B cell (primary cell): Measurements from ENCODE around the gene EGFL7. TPM values are rescaled to one million over a fixed set of nuclear protein-coding genes. Genes with fewer than 3 reads are reported as not detected.
A peak's percentile ranks its signal among the peaks of the same experiment; 100 is the strongest.

Source experiments
- ATAC-seq: fragments of 200-7000 bp; cut with Tn5 transposase; one replicate; pipeline ENCODE4 v1.10.0; 2021; ENCODE audit warnings: low read depth, mild to moderate bottlenecking, moderate number of reproducible peaks, moderate library complexity
- CTCF ChIA-PET: fragments of 350-600 bp; sonication (Branson Sonifier 250); formaldehyde crosslinking; loops from one replicate; lab custom pipeline; 2021; ENCODE audit warnings: antibody characterized with exemption, inconsistent platforms; lab: Charles Lee
- POLR2A ChIA-PET: fragments of 350-600 bp; sonication (Branson Sonifier 250); formaldehyde crosslinking; loops from one replicate; lab custom pipeline; 2021; ENCODE audit warnings: antibody characterized with exemption; lab: Charles Lee
- DNase-seq: peaks from one replicate; pipeline ENCODE4 v3.0.0; 2013
- H2AFZ ChIP-seq: 2 replicates; pipeline ENCODE4 v1.6.1; 2012; ENCODE audit warnings: mild to moderate bottlenecking, low read depth, low read length; ENCODE audit not compliant: insufficient read depth, poor library complexity, severe bottlenecking
- H3K27ac ChIP-seq, 2 donors: 1 replicate in 1 of 2; 2 replicates in 1 of 2; pipeline ENCODE4 v1.5.1; 2012 to 2013; ENCODE audit warnings: low read length in 2 of 2, mild to moderate bottlenecking in 2 of 2, moderate library complexity in 1 of 2
- H3K27me3 ChIP-seq, 4 experiments: fragments of 200-600 bp in 1 of 4; sonication (generic) in 1 of 4; replicated peaks in 1 of 4; 1 replicate in 2 of 4; 2 replicates in 2 of 4; pipeline versions ENCODE4 v1.6.1 to v1.7.0; 2013 to 2016; ENCODE audit warnings: low read length in 3 of 4, mild to moderate bottlenecking in 2 of 4, mixed read lengths in 1 of 4, moderate library complexity in 1 of 4; ENCODE audit not compliant: insufficient read depth in 4 of 4, control insufficient read depth in 3 of 4; ENCODE audit errors: control extremely low read depth in 1 of 4
- H3K36me3 ChIP-seq, 2 experiments: replicated peaks in 1 of 2; 1 replicate in 1 of 2; 2 replicates in 1 of 2; pipeline versions ENCODE4 v1.6.1 to v1.7.1; 2013; ENCODE audit warnings: low read length in 1 of 2; ENCODE audit not compliant: insufficient read depth in 2 of 2, control insufficient read depth in 1 of 2; ENCODE audit errors: control extremely low read depth in 1 of 2, extremely low read depth in 1 of 2
- H3K4me1 ChIP-seq, 2 donors: fragments of 200-600 bp in 1 of 2; sonication (generic) in 1 of 2; 1 replicate in 1 of 2; 2 replicates in 1 of 2; pipeline versions ENCODE4 v1.5.1 to v1.6.1; 2013 to 2017; ENCODE audit warnings: low read length in 2 of 2; ENCODE audit not compliant: control insufficient read depth in 2 of 2, insufficient read depth in 2 of 2
- H3K4me2 ChIP-seq: replicated peaks from 2 replicates; pipeline ENCODE3; 2012; ENCODE audit warnings: mild to moderate bottlenecking, low read depth, low read length; ENCODE audit not compliant: poor library complexity, severe bottlenecking
- H3K4me3 ChIP-seq, 5 experiments: fragments of 200-600 bp in 1 of 5; sonication (generic) in 1 of 5; 1 replicate in 3 of 5; 2 replicates in 2 of 5; pipeline versions ENCODE4 v1.5.1 to v1.7.0; 2011 to 2016; ENCODE audit warnings: low read length in 4 of 5, mild to moderate bottlenecking in 4 of 5, low read depth in 2 of 5, control low read depth in 1 of 5, moderate library complexity in 1 of 5; ENCODE audit not compliant: insufficient read depth in 1 of 5; ENCODE audit errors: control extremely low read depth in 1 of 5, extremely low read depth in 1 of 5
- H3K79me2 ChIP-seq: fragments of 200-600 bp; sonication (generic); one replicate; pipeline ENCODE4 v1.6.0; 2016; ENCODE audit warnings: low read length; ENCODE audit not compliant: control insufficient read depth, insufficient read depth
- H3K9ac ChIP-seq: fragments of 200-600 bp; sonication (generic); 2 replicates; pipeline ENCODE4 v1.6.1; 2017; ENCODE audit warnings: mild to moderate bottlenecking, low read length, moderate library complexity
- H3K9me3 ChIP-seq, 3 donors: one replicate each; pipeline versions ENCODE4 v1.6.1 to v1.7.1; 2013; ENCODE audit warnings: low read length in 2 of 3; ENCODE audit not compliant: control insufficient read depth in 2 of 3, insufficient read depth in 1 of 3; ENCODE audit errors: control extremely low read depth in 1 of 3
- H4K20me1 ChIP-seq: 2 replicates; pipeline ENCODE4 v1.6.0; 2012; ENCODE audit warnings: mild to moderate bottlenecking, low read length; ENCODE audit not compliant: insufficient read depth, control insufficient read depth, poor library complexity, severe bottlenecking
- H3K27ac Mint-ChIP-seq: one replicate; pipeline ENCODE4 v1.8.0; 2021; ENCODE audit warnings: mixed read lengths
- H3K27me3 Mint-ChIP-seq: one replicate; pipeline ENCODE4 v1.8.0; 2021; ENCODE audit warnings: mixed read lengths
- H3K4me1 Mint-ChIP-seq: one replicate; pipeline ENCODE4 v1.8.0; 2021; ENCODE audit warnings: mixed read lengths
- H3K4me3 Mint-ChIP-seq: one replicate; pipeline ENCODE4 v1.8.0; 2021; ENCODE audit warnings: mixed read lengths
- H3K9me3 Mint-ChIP-seq: one replicate; pipeline ENCODE4 v1.8.0; 2022; ENCODE audit warnings: mixed read lengths; ENCODE audit not compliant: insufficient read depth
- CTCF ChIP-seq: fragments of 200-600 bp; IDR thresholded peaks from one replicate; pipeline ENCODE4 v1.8.0; 2022; ENCODE audit warnings: antibody characterized with exemption, mild to moderate bottlenecking
- EZH2 ChIP-seq: IDR thresholded peaks from 2 replicates; pipeline ENCODE4 v1.6.1; 2012; ENCODE audit warnings: borderline replicate concordance, low read depth, mild to moderate bottlenecking, moderate library complexity, low read length; ENCODE audit not compliant: insufficient read depth, poor library complexity, severe bottlenecking
- WGBS: methylation state at CpG from one replicate; pipeline ENCODE4 v1.1.5; 2013; ENCODE audit warnings: missing lambda C conversion rate; ENCODE audit not compliant: insufficient coverage; 5-methylcytosine and 5-hydroxymethylcytosine counted together
- intact Hi-C: fragments of 100-400 bp; cut with micrococcal nuclease; formaldehyde crosslinking; loops from one replicate; pipeline ENCODE4 v1.10.0; 2022
- polyA plus RNA-seq: library from polyadenylated mRNA; depleted of rRNA; stranded (reverse); fragments of >200 nt; gene quantifications from 2 replicates; pipeline ENCODE4 v1.2.3, GENCODE V29; 2012
- total RNA-seq, 2 donors: library from RNA; stranded (reverse); fragments of 120-200 nt in 1 of 2; gene quantifications; 1 replicate in 1 of 2; 2 replicates in 1 of 2; pipeline versions ENCODE4 v1.2.3 to v1.2.4, GENCODE V29; 2013 to 2022

The EGFL7 gene
- total and polyA plus RNA-seq, 2 donors (not counting 1 experiment from before 2014, with no cell fraction given): 0.34 TPM; not detected in 1

- peaks cover 20% of the 10 kb centered on the region for H3K27me3 Mint-ChIP-seq
- Histone ChIP-seq H2AFZ (peak overlapping the region; percentile 46), H3K27me3 (peaks cover 0 to 38% (median 6%) of the 10 kb centered on the region in 4 experiments), H3K4me1 (peaks cover 39 to 51% of the 10 kb centered on the region in 2 donors), H3K36me3 (no peaks in the 10 kb centered on the region), H3K4me3 (peak overlapping the region in 1 of 5 experiments; percentile 48), H3K27ac (peak overlapping the region; percentile 18 to 33), H3K4me2 (peak overlapping the region; percentile 82), H3K79me2 (peaks cover 4% of the 10 kb centered on the region), H4K20me1 (no peaks in the 10 kb centered on the region), H3K9ac (no peak overlapping the region), H3K9me3 (peaks cover 0 to 4% (median 0%) of the 10 kb centered on the region in 3 donors)
- no peak overlapping the region for H3K27ac Mint-ChIP-seq
- no peak for DNase-seq
- H3K4me3 Mint-ChIP-seq: peak overlapping the region; percentile 50
- ChIA-PET CTCF (interaction anchor here (4.0 kb wide), 1 partner anchor 12 kb away, joined by 23 read pairs; no protein-coding TSS in a partner anchor), POLR2A (interaction anchor here (0.6 to 2.4 kb wide), 4 partner anchors 12 to 147 kb away, joined by 3 to 8 read pairs (median 6); no protein-coding TSS in a partner anchor)
- no peaks in the 10 kb centered on the region for H3K9me3 Mint-ChIP-seq
- no peak for ATAC-seq
- 31% methylated on average over 8 of the region's 8 CpGs for WGBS
- no peak for TF ChIP-seq CTCF
- TF ChIP-seq EZH2: no peak
- intact Hi-C loops: loop anchor here (10.0 kb wide), 1 partner anchor 50 kb away; the partner anchor contains the start of gene EGFL7
- H3K4me1 Mint-ChIP-seq: peaks cover 31% of the 10 kb centered on the region
These were observed 52.2 kb downstream of the EGFL7 start for GRCh38 chr9:136714893-136715274.

- H3K4me1 ChIP-seq: peaks cover 34 to 52% of the 10 kb centered on the region in 2 donors
- no peak overlapping the region for H2AFZ ChIP-seq
- H3K27ac Mint-ChIP-seq: no peak overlapping the region
- H4K20me1 ChIP-seq: peaks cover 23% of the 10 kb centered on the region
- ChIA-PET CTCF (interaction anchor here (0.7 to 4.0 kb wide), 2 partner anchors 10 to 105 kb away, joined by 5 to 23 read pairs; no protein-coding TSS in a partner anchor), POLR2A (interaction anchor here (0.6 to 2.7 kb wide), 3 partner anchors 11 to 369 kb away, joined by 3 to 11 read pairs (median 3); no protein-coding TSS in a partner anchor)
- DNase-seq (no peak), ATAC-seq (no peak)
- H3K27me3 Mint-ChIP-seq: peaks cover 14% of the 10 kb centered on the region
- no peak overlapping the region for H3K27ac ChIP-seq
- H3K9ac ChIP-seq: no peak overlapping the region
- H3K27me3 ChIP-seq: peaks cover 0 to 19% (median 3%) of the 10 kb centered on the region in 4 experiments
- peaks cover 0 to 11% of the 10 kb centered on the region in 2 experiments for H3K36me3 ChIP-seq
- intact Hi-C loops: loop anchor here (10.0 kb wide), 1 partner anchor 53 kb away; the partner anchor contains the start of gene EGFL7
- peaks cover 0 to 4% (median 0%) of the 10 kb centered on the region in 3 donors for H3K9me3 ChIP-seq
- peaks cover 4% of the 10 kb centered on the region for H3K79me2 ChIP-seq
- H3K4me2 ChIP-seq: no peak overlapping the region
- TF ChIP-seq CTCF (no peak), EZH2 (no peak)
- H3K4me3 ChIP-seq: no peak overlapping the region
- H3K4me3 Mint-ChIP-seq: no peak overlapping the region
- WGBS: 86% methylated on average over 13 of the region's 16 CpGs
- peaks cover 32% of the 10 kb centered on the region for H3K4me1 Mint-ChIP-seq
- H3K9me3 Mint-ChIP-seq: no peaks in the 10 kb centered on the region
These were observed 54.7 kb downstream of the EGFL7 start for GRCh38 chr9:136717399-136717798.
